Trophoblast cell (in vitro differentiated cells and primary cell): ENCODE measurements around the gene SEC24A.

Experiments used
- DNase-seq, 2 donors: peaks; one replicate each; pipeline ENCODE4 v3.0.0-alpha.2; 2016
- H2AFZ ChIP-seq: 2 replicates; pipeline ENCODE4 v1.6.1; 2013; ENCODE audit warnings: low read length, moderate library complexity, mild to moderate bottlenecking; ENCODE audit not compliant: insufficient read depth, poor library complexity
- H2AK5ac ChIP-seq: 2 replicates; pipeline ENCODE4 v1.6.1; 2013; ENCODE audit warnings: mild to moderate bottlenecking, low read length
- H2BK120ac ChIP-seq: 2 replicates; pipeline ENCODE4 v1.6.1; 2013; ENCODE audit warnings: low read length, mild to moderate bottlenecking, moderate library complexity; ENCODE audit not compliant: insufficient read depth, poor library complexity
- H2BK12ac ChIP-seq: 2 replicates; pipeline ENCODE4 v1.6.1; 2013; ENCODE audit warnings: mild to moderate bottlenecking, low read length, moderate library complexity
- H2BK5ac ChIP-seq: 2 replicates; pipeline ENCODE4 v1.6.1; 2013; ENCODE audit warnings: low read length, low read depth, moderate library complexity, mild to moderate bottlenecking; ENCODE audit not compliant: poor library complexity
- H3K14ac ChIP-seq: 2 replicates; pipeline ENCODE4 v1.6.1; 2013; ENCODE audit warnings: mild to moderate bottlenecking, low read length
- H3K18ac ChIP-seq: 2 replicates; pipeline ENCODE4 v1.6.1; 2013; ENCODE audit warnings: mild to moderate bottlenecking, low read length
- H3K23ac ChIP-seq: 2 replicates; pipeline ENCODE4 v1.6.1; 2013; ENCODE audit warnings: low read length
- H3K27ac ChIP-seq: 2 replicates; pipeline ENCODE4 v1.5.1; 2013; ENCODE audit warnings: low read depth, mild to moderate bottlenecking, inconsistent platforms, low read length, moderate library complexity
- H3K27me3 ChIP-seq: 2 replicates; pipeline ENCODE4 v1.6.1; 2013; ENCODE audit warnings: inconsistent platforms, mild to moderate bottlenecking, low read length, moderate library complexity; ENCODE audit not compliant: insufficient read depth
- H3K36me3 ChIP-seq, 2 experiments: 1 replicate in 1 of 2; 2 replicates in 1 of 2; pipeline ENCODE4 v1.6.1; 2013; ENCODE audit warnings: low read length in 2 of 2, mild to moderate bottlenecking in 2 of 2, moderate library complexity in 1 of 2; ENCODE audit not compliant: insufficient read depth in 2 of 2, control insufficient read depth in 1 of 2
- H3K4ac ChIP-seq: 2 replicates; pipeline ENCODE4 v1.6.1; 2013; ENCODE audit warnings: low read depth, mild to moderate bottlenecking, low read length, moderate library complexity
- H3K4me1 ChIP-seq, 2 experiments: 1 replicate in 1 of 2; 2 replicates in 1 of 2; pipeline ENCODE4 v1.6.1; 2013; ENCODE audit warnings: low read length in 2 of 2, mild to moderate bottlenecking in 2 of 2, moderate library complexity in 1 of 2; ENCODE audit not compliant: insufficient read depth in 2 of 2, control insufficient read depth in 1 of 2
- H3K4me2 ChIP-seq: 2 replicates; pipeline ENCODE4 v1.6.1; 2013; ENCODE audit warnings: inconsistent platforms, mild to moderate bottlenecking, low read length, moderate library complexity
- H3K4me3 ChIP-seq: 2 replicates; pipeline ENCODE4 v1.5.1; 2013; ENCODE audit warnings: mild to moderate bottlenecking, low read depth, low read length, inconsistent platforms
- H3K79me1 ChIP-seq: one replicate; pipeline ENCODE4 v1.6.1; 2013; ENCODE audit warnings: low read length
- H3K79me2 ChIP-seq: 2 replicates; pipeline ENCODE4 v1.6.1; 2013; ENCODE audit warnings: low read length, mild to moderate bottlenecking; ENCODE audit not compliant: control insufficient read depth, insufficient read depth, poor library complexity
- H3K9ac ChIP-seq: 2 replicates; pipeline ENCODE4 v1.6.1; 2013; ENCODE audit warnings: mild to moderate bottlenecking, low read length
- H3K9me3 ChIP-seq: 2 replicates; pipeline ENCODE4 v1.6.1; 2013; ENCODE audit warnings: low read depth, mild to moderate bottlenecking, control low read depth, inconsistent platforms, low read length; ENCODE audit not compliant: insufficient read depth
- H4K12ac ChIP-seq: 2 replicates; pipeline ENCODE4 v1.6.1; 2013; ENCODE audit warnings: low read depth, mild to moderate bottlenecking, low read length, moderate library complexity
- H4K8ac ChIP-seq: 2 replicates; pipeline ENCODE4 v1.6.1; 2013; ENCODE audit warnings: low read depth, mild to moderate bottlenecking, low read length, moderate library complexity
- H4K91ac ChIP-seq: one replicate; pipeline ENCODE4 v1.6.1; 2013; ENCODE audit warnings: low read depth, mild to moderate bottlenecking, low read length, moderate library complexity
- WGBS: extraction: QIAGEN DNeasy Blood & Tissue Kit; methylation state at CpG from one replicate; pipeline ENCODE4 v1.1.7; 2013; ENCODE audit warnings: missing lambda C conversion rate; ENCODE audit not compliant: insufficient read length, insufficient coverage; ENCODE audit errors: extremely low coverage; 5-methylcytosine and 5-hydroxymethylcytosine counted together

SEC24A gene

GRCh38 chr5:134637116-134637721, 11.4 kb upstream of the SEC24A start:
- WGBS: no CpG with 5 or more reads among the region's 9 CpGs
- Histone ChIP-seq H3K4me1 (no peaks in the 10 kb centered on the region), H3K9me3 (no peaks in the 10 kb centered on the region), H3K36me3 (no peaks in the 10 kb centered on the region), H3K79me1 (peaks cover 3% of the 10 kb centered on the region), H4K12ac (no peak overlapping the region), H4K91ac (no peak overlapping the region), H3K27me3 (no peaks in the 10 kb centered on the region), H3K4me2 (no peak overlapping the region), H2BK120ac (no peak overlapping the region), H2BK12ac (no peak overlapping the region), H3K14ac (no peak overlapping the region), H3K27ac (no peak overlapping the region), H3K79me2 (peaks cover 4% of the 10 kb centered on the region), H3K4me3 (no peak overlapping the region), H4K8ac (no peak overlapping the region), H2BK5ac (no peak overlapping the region), H2AFZ (no peak overlapping the region), H3K18ac (no peak overlapping the region), H3K9ac (no peak overlapping the region), H2AK5ac (no peak overlapping the region), H3K4ac (no peak overlapping the region), H3K23ac (no peak overlapping the region)
- peak; percentile 41 to 57 for DNase-seq

- no CpG with 5 or more reads among the region's 4 CpGs for WGBS
- no peaks in the 10 kb centered on the region for H3K27me3 ChIP-seq
Measured at GRCh38 chr5:134638760-134639201, 9.8 kb upstream of the SEC24A start.

GRCh38 chr5:134642931-134643530, 5.6 kb upstream of the SEC24A start:
- no peak for DNase-seq
- H2BK5ac ChIP-seq: no peak overlapping the region
- H3K18ac ChIP-seq: no peak overlapping the region
- no peak overlapping the region for H4K12ac ChIP-seq
- WGBS: no CpG with 5 or more reads among the region's 6 CpGs
- H3K79me1 ChIP-seq: no peaks in the 10 kb centered on the region
- H3K27ac ChIP-seq: no peak overlapping the region
- no peak overlapping the region for H3K4me3 ChIP-seq
- no peaks in the 10 kb centered on the region for H3K36me3 ChIP-seq
- no peak overlapping the region for H3K4me2 ChIP-seq
- H3K4ac ChIP-seq: no peak overlapping the region
- no peak overlapping the region for H2AK5ac ChIP-seq
- no peaks in the 10 kb centered on the region for H3K4me1 ChIP-seq
- H4K8ac ChIP-seq: no peak overlapping the region
- no peak overlapping the region for H3K23ac ChIP-seq
- no peak overlapping the region for H2AFZ ChIP-seq
- H3K27me3 ChIP-seq: no peaks in the 10 kb centered on the region
- no peak overlapping the region for H4K91ac ChIP-seq
- no peaks in the 10 kb centered on the region for H3K79me2 ChIP-seq
- no peak overlapping the region for H2BK12ac ChIP-seq
- no peak overlapping the region for H2BK120ac ChIP-seq
- no peaks in the 10 kb centered on the region for H3K9me3 ChIP-seq
- no peak overlapping the region for H3K14ac ChIP-seq
- no peak overlapping the region for H3K9ac ChIP-seq

More at GRCh38 chr5:134638760-134639201, 9.8 kb upstream of the SEC24A start:
- no peak overlapping the region for H2BK12ac ChIP-seq
- no peak overlapping the region for H2BK5ac ChIP-seq
- no peak overlapping the region for H2BK120ac ChIP-seq
- no peak overlapping the region for H4K91ac ChIP-seq
- no peak overlapping the region for H4K8ac ChIP-seq
- H3K18ac ChIP-seq: no peak overlapping the region
- H3K79me1 ChIP-seq: no peaks in the 10 kb centered on the region
- no peak overlapping the region for H3K4me2 ChIP-seq
- no peak overlapping the region for H3K14ac ChIP-seq
- no peak for DNase-seq
- no peak overlapping the region for H4K12ac ChIP-seq
- no peaks in the 10 kb centered on the region for H3K9me3 ChIP-seq
- H3K23ac ChIP-seq: no peak overlapping the region
- H3K36me3 ChIP-seq: no peaks in the 10 kb centered on the region
- no peak overlapping the region for H2AK5ac ChIP-seq
- H2AFZ ChIP-seq: no peak overlapping the region
- H3K4me3 ChIP-seq: no peak overlapping the region
- H3K9ac ChIP-seq: no peak overlapping the region
- H3K4ac ChIP-seq: no peak overlapping the region
- no peaks in the 10 kb centered on the region for H3K4me1 ChIP-seq
- H3K27ac ChIP-seq: no peak overlapping the region
- H3K79me2 ChIP-seq: no peaks in the 10 kb centered on the region

- Histone ChIP-seq H4K12ac (peak overlapping the region; percentile 86), H3K79me2 (peaks cover 13% of the 10 kb centered on the region), H2AFZ (peak overlapping the region; percentile 92), H3K27me3 (no peaks in the 10 kb centered on the region), H3K36me3 (no peaks in the 10 kb centered on the region), H3K23ac (no peak overlapping the region), H3K14ac (peak overlapping the region; percentile 94), H2BK120ac (peak overlapping the region; percentile 94), H3K4ac (peak overlapping the region; percentile 35), H4K91ac (peak overlapping the region; percentile 97), H3K18ac (peak overlapping the region; percentile 95), H4K8ac (peak overlapping the region; percentile 85), H3K9me3 (no peaks in the 10 kb centered on the region), H3K4me1 (peaks cover 0 to 2% of the 10 kb centered on the region in 2 experiments), H2BK5ac (peak overlapping the region; percentile 68), H3K9ac (peak overlapping the region; percentile 77), H2BK12ac (no peak overlapping the region), H2AK5ac (no peak overlapping the region), H3K27ac (peak overlapping the region; percentile 92), H3K4me3 (peak overlapping the region; percentile 98), H3K79me1 (peaks cover 10% of the 10 kb centered on the region), H3K4me2 (peak overlapping the region; percentile 70)
- DNase-seq: peak; percentile 63 to 88
- no CpG with 5 or more reads among the region's 15 CpGs for WGBS
Measured at GRCh38 chr5:134647750-134648424, 698 bp upstream of the SEC24A start.
